HL-60 (cell line): ENCODE data around the gene CUL2.
"Not testable (repeated sequence)": the region's sequence is repeated elsewhere in the genome, so short reads cannot be mapped to it uniquely, and the experiment has no call there.

Experiments
- DNase-seq, 2 experiments: peaks; one replicate each; pipeline ENCODE4 v3.0.0-alpha.2; 2010 to 2020; ENCODE audit warnings: low read depth in 1 of 2, low spot score in 1 of 2
- H3K27ac ChIP-seq: fragments of 250-450 bp; sonication (Bioruptor Pico); replicated peaks from 2 replicates; pipeline ENCODE4 v1.5.1; 2020; ENCODE audit warnings: mild to moderate bottlenecking, moderate library complexity
- H3K27me3 ChIP-seq: fragments of 250-450 bp; sonication (Bioruptor Pico); 2 replicates; pipeline ENCODE4 v1.5.1; 2021; ENCODE audit warnings: mild to moderate bottlenecking, moderate library complexity; ENCODE audit not compliant: insufficient read depth, poor library complexity, severe bottlenecking
- H3K4me3 ChIP-seq: replicated peaks from 2 replicates; pipeline ENCODE4 v1.5.1; 2011; ENCODE audit warnings: mild to moderate bottlenecking, control low read depth, low read length; ENCODE audit not compliant: insufficient read depth
- CTCF ChIP-seq: IDR thresholded peaks from one replicate; pipeline ENCODE4 v1.5.1; 2011; ENCODE audit warnings: low read length, control low read depth, inconsistent platforms; ENCODE audit not compliant: insufficient read depth
- GABPA ChIP-seq: IDR thresholded peaks from 2 replicates; pipeline ENCODE4 v1.6.1; 2012; ENCODE audit warnings: low read depth
- POLR2AphosphoS5 ChIP-seq: IDR thresholded peaks from 2 replicates; pipeline ENCODE4 v1.6.1; 2012; ENCODE audit warnings: low read depth
- REST ChIP-seq: IDR thresholded peaks from 2 replicates; pipeline ENCODE4 v1.6.1; 2012; ENCODE audit warnings: low read depth; ENCODE audit not compliant: insufficient replicate concordance
- SPI1 ChIP-seq: IDR thresholded peaks from 2 replicates; pipeline ENCODE4 v1.6.1; 2012; ENCODE audit warnings: low read depth, mild to moderate bottlenecking, borderline replicate concordance

The CUL2 gene

GRCh38 chr10:34978080-34978479 is 112.1 kb downstream of the CUL2 start:
- H3K27ac ChIP-seq, result no peak overlapping the region
- no peak overlapping the region for H3K4me3 ChIP-seq
- TF ChIP-seq SPI1 (no peak), GABPA (no peak), POLR2AphosphoS5 (no peak), REST (no peak), CTCF (no peak)
- H3K27me3 ChIP-seq, result no peaks in the 10 kb centered on the region
- DNase-seq, result no peak

- DNase-seq, H3K27ac ChIP-seq, H3K27me3 ChIP-seq, H3K4me3 ChIP-seq: not testable (repeated sequence)
These were observed 113.7 kb downstream of the CUL2 start for GRCh38 chr10:34976380-34976910.

- DNase-seq, H3K27ac ChIP-seq, H3K27me3 ChIP-seq, H3K4me3 ChIP-seq: not testable (repeated sequence)
These were observed 115.6 kb downstream of the CUL2 start for GRCh38 chr10:34974364-34975065.

- not testable (repeated sequence) for H3K27ac ChIP-seq, DNase-seq, H3K4me3 ChIP-seq, H3K27me3 ChIP-seq
These were observed 116.4 kb downstream of the CUL2 start for GRCh38 chr10:34973757-34974156.

GRCh38 chr10:34973121-34973520 is 117.0 kb downstream of the CUL2 start:
- H3K27ac ChIP-seq, H3K4me3 ChIP-seq, DNase-seq, H3K27me3 ChIP-seq: not testable (repeated sequence)

- H3K27ac ChIP-seq, DNase-seq: not testable (repeated sequence)
These were observed 117.5 kb downstream of the CUL2 start for GRCh38 chr10:34972591-34972990.

GRCh38 chr10:34971606-34972334 is 118.4 kb downstream of the CUL2 start:
- not testable (repeated sequence) for H3K27me3 ChIP-seq, H3K4me3 ChIP-seq, DNase-seq, H3K27ac ChIP-seq

More at GRCh38 chr10:34972591-34972990, 117.5 kb downstream of the CUL2 start:
- not testable (repeated sequence) for H3K27me3 ChIP-seq, H3K4me3 ChIP-seq
